A673 (cell line): Measurements from ENCODE around the gene CLCN7. TPM values are rescaled to one million over a fixed set of nuclear protein-coding genes. Genes with fewer than 3 reads are reported as not detected.

ENCODE experiments used
- BruUV-seq: library from RNA; stranded (reverse); fragments of 400-500 nt; replicated peaks from 2 replicates; lab custom pipeline; 2021; lab: Mats Ljungman, UMichigan
- CTCF ChIA-PET: fragments of 300-600 bp; sonication (Branson Sonifier 250); formaldehyde crosslinking; loops from one replicate; lab custom pipeline; 2022; ENCODE audit warnings: antibody characterized with exemption; lab: Charles Lee
- POLR2A ChIA-PET: fragments of 300-600 bp; sonication (Branson Sonifier 250); formaldehyde crosslinking; loops from one replicate; lab custom pipeline; 2022; ENCODE audit warnings: antibody characterized with exemption; ENCODE audit not compliant: low non-redundant PET; lab: Charles Lee
- DNase-seq: peaks from one replicate; pipeline ENCODE4 v3.0.0-alpha.2; 2015; ENCODE audit warnings: low spot score
- H3K27ac ChIP-seq: fragments of 200-600 bp; sonication (generic); 2 replicates; pipeline ENCODE4 v1.5.1; 2016; ENCODE audit warnings: mixed run types, low read depth, mild to moderate bottlenecking, mixed read lengths, antibody characterized with exemption, low read length; ENCODE audit not compliant: poor library complexity, severe bottlenecking
- H3K27me3 ChIP-seq: fragments of 200-600 bp; sonication (generic); replicated peaks from 2 replicates; pipeline ENCODE4 v1.6.1; 2017; ENCODE audit warnings: mixed run types, low read depth, mild to moderate bottlenecking, mixed read lengths, antibody characterized with exemption, low read length; ENCODE audit not compliant: insufficient read depth, poor library complexity
- H3K36me3 ChIP-seq: fragments of 200-600 bp; sonication (generic); 2 replicates; pipeline ENCODE4 v1.6.1; 2016; ENCODE audit warnings: mixed run types, mild to moderate bottlenecking, mixed read lengths, antibody characterized with exemption, low read length; ENCODE audit not compliant: insufficient read depth, poor library complexity, severe bottlenecking
- H3K4me1 ChIP-seq: fragments of 200-600 bp; sonication (generic); 2 replicates; pipeline ENCODE4 v1.6.1; 2017; ENCODE audit warnings: mixed run types, mild to moderate bottlenecking, mixed read lengths, antibody characterized with exemption, low read length; ENCODE audit not compliant: insufficient read depth, poor library complexity, severe bottlenecking
- H3K4me3 ChIP-seq: fragments of 200-600 bp; sonication (generic); 2 replicates; pipeline ENCODE4 v1.5.1; 2016; ENCODE audit warnings: low read depth, mixed run types, mild to moderate bottlenecking, mixed read lengths, low read length; ENCODE audit not compliant: poor library complexity, severe bottlenecking
- H3K9me3 ChIP-seq: fragments of 200-600 bp; sonication (generic); 2 replicates; pipeline ENCODE4 v1.6.1; 2016; ENCODE audit warnings: mixed run types, low read depth, mild to moderate bottlenecking, mixed read lengths, antibody characterized with exemption, low read length; ENCODE audit not compliant: poor library complexity, severe bottlenecking
- EZH2 ChIP-seq: fragments of 200-600 bp; sonication (generic); IDR thresholded peaks from 2 replicates; pipeline ENCODE4 v1.6.1; 2017; ENCODE audit warnings: borderline replicate concordance, low read depth, mild to moderate bottlenecking, mixed read lengths, antibody characterized with exemption, low read length; ENCODE audit not compliant: poor library complexity, severe bottlenecking
- intact Hi-C: fragments of 100-400 bp; cut with micrococcal nuclease; formaldehyde crosslinking; loops from one replicate; pipeline ENCODE4 v1.10.0; 2022; ENCODE audit not compliant: unreplicated experiment
- total RNA-seq: library from RNA; stranded (reverse); gene quantifications from 2 replicates; pipeline ENCODE4 v1.2.3, GENCODE V29; 2021
- TF ChIP-seq, protein P1 (sequence below): fragments of 300-800, 200-600 bp; sonication (generic); conservative IDR thresholded peaks from 2 replicates; pipeline ENCODE4 v1.5.1; 2017; ENCODE audit warnings: low read depth, mild to moderate bottlenecking, antibody characterized with exemption, low read length, moderate library complexity, mixed read lengths

The CLCN7 gene
- total RNA-seq, 1 experiment from 2014 or later: 89.3 TPM

DNA sequence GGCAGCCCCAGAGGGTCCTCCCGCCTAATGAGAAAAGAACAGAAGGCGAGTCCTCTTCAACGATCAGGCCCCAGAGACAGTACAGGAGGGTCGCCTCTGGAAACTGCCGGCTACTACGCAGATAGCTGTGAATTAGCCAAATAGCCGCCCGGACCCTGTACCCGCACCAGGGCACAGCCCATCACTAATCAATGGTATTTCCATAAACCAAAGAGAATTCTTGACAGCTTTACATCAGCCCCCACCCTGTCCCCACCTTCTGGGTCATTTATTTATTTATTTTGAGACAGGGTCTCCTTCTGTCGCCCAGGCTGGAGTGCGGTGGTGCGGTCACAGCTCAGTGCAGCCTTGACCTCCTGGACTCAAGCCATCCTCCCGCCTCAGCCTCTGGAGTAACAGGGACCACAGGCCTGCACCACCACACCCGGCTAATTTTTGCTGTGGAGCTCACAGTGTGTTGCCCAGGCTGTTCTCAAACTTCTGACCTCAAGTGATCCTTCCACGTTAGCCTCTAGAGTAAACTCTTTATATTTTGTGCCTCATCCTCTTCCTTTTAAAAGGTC lies 805 bp upstream of the CLCN7 start:
- Histone ChIP-seq H3K4me3 (peak overlapping the region; percentile 85), H3K36me3 (no peaks in the 10 kb centered on the region), H3K27ac (peak overlapping the region; percentile 96), H3K27me3 (no peaks in the 10 kb centered on the region), H3K4me1 (peaks cover 11% of the 10 kb centered on the region), H3K9me3 (no peaks in the 10 kb centered on the region)
- CTCF ChIA-PET: no interaction called here
- no peak for DNase-seq
- POLR2A ChIA-PET: no interaction called here
- TF ChIP-seq, protein P1, sequence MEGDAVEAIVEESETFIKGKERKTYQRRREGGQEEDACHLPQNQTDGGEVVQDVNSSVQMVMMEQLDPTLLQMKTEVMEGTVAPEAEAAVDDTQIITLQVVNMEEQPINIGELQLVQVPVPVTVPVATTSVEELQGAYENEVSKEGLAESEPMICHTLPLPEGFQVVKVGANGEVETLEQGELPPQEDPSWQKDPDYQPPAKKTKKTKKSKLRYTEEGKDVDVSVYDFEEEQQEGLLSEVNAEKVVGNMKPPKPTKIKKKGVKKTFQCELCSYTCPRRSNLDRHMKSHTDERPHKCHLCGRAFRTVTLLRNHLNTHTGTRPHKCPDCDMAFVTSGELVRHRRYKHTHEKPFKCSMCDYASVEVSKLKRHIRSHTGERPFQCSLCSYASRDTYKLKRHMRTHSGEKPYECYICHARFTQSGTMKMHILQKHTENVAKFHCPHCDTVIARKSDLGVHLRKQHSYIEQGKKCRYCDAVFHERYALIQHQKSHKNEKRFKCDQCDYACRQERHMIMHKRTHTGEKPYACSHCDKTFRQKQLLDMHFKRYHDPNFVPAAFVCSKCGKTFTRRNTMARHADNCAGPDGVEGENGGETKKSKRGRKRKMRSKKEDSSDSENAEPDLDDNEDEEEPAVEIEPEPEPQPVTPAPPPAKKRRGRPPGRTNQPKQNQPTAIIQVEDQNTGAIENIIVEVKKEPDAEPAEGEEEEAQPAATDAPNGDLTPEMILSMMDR: no peak
- TF ChIP-seq EZH2: no peak
- intact Hi-C loops: no loop called here
- TSS peak; percentile 71 for BruUV-seq

DNA sequence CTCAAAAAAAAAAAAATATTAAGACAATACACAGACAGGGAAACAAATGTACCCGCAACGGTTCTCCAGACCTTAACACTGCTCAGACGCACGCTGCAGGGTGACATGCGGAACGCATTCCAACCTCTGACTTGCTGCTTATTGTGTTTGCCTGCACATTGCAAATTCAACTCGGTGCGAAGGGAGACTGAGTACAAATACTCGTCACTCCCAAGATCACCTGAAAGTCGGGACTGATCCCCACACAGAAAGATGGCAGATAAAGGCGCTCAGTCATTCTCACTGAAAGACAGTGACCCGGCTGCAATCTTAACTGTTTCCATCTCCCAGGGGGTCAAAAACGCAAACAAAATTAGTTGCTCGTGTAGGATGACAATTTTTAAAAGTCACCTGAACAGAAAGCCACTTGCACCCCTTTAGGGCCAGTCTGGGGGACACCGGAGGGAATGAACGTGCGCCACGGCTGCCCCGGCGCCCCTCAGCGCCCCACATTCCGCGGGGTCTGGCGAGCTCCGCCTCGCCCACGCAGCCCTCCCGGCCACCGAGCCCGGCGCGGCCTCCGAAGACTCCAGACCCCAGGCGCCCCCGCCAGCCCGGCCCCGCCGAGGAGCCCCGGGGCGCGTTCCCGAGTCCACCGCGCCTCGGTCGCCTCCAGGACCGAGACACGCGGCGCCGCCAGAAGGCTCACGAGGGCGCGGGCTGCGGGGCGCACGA lies 589 bp downstream of the CLCN7 start:
- peak overlapping the region; percentile 85 for H3K4me3 ChIP-seq
- H3K27ac ChIP-seq: peak overlapping the region; percentile 96
- no peaks in the 10 kb centered on the region for H3K36me3 ChIP-seq
- BruUV-seq: TSS peak; percentile 56
- TF ChIP-seq, protein P1: no peak
- TF ChIP-seq EZH2: no peak
- intact Hi-C loops: no loop called here
- CTCF ChIA-PET: interaction anchor here (0.7 kb wide), 1 partner anchor 138 kb away, joined by 4 read pairs; no protein-coding TSS in a partner anchor
- no peaks in the 10 kb centered on the region for H3K27me3 ChIP-seq
- no peak for DNase-seq
- peaks cover 11% of the 10 kb centered on the region for H3K4me1 ChIP-seq
- no peaks in the 10 kb centered on the region for H3K9me3 ChIP-seq
- POLR2A ChIA-PET: no interaction called here

DNA sequence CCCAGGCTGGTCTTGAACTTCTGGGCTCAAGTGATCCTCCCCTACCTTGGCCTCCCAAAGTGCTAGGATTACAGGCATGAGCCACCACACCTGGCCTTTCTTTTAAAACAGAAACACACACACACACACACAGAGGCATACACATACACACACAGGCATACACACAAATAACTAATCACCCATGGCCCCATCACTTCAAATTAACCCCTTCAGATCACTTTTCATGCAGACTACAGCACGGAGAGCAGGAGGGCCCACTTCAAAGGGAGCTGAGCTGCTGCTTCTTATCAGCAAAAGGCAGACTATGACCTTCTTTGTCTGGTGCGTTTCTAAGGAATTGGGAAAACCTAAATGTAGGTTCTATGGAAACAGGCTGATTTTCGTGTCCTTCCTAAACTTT lies 1.9 kb downstream of the CLCN7 start:
- no TSS peak for BruUV-seq
- Histone ChIP-seq H3K9me3 (no peaks in the 10 kb centered on the region), H3K4me3 (no peak overlapping the region), H3K27me3 (no peaks in the 10 kb centered on the region), H3K27ac (no peak overlapping the region), H3K4me1 (peaks cover 11% of the 10 kb centered on the region), H3K36me3 (no peaks in the 10 kb centered on the region)
- no peak for TF ChIP-seq EZH2
- TF ChIP-seq, protein P1: no peak
- intact Hi-C loops: no loop called here
- POLR2A ChIA-PET: no interaction called here
- no peak for DNase-seq
- CTCF ChIA-PET: no interaction called here
